IMR-90 (cell line): Measurements from ENCODE around the gene PLA2G4F. TPM values are rescaled to one million over a fixed set of nuclear protein-coding genes. Genes with fewer than 3 reads are reported as not detected.

Experiments used
- ATAC-seq: fragments of 200-7000 bp; cut with Tn5 transposase; 2 replicates; pipeline ENCODE4 v1.9.1; 2020; ENCODE audit warnings: low read depth, mild to moderate bottlenecking, moderate library complexity
- BruUV-seq: library from RNA; stranded (reverse); fragments of 400-500 nt; replicated peaks from 2 replicates; lab custom pipeline; 2021; lab: Mats Ljungman, UMichigan
- CTCF ChIA-PET: fragments of 300-600 bp; formaldehyde crosslinking; extraction: SDS; loops from one replicate; lab custom pipeline; 2021; ENCODE audit warnings: antibody characterized with exemption; lab: Yijun Ruan, JAX
- POLR2A ChIA-PET: fragments of 300-600 bp; sonication (Branson Sonifier 250); formaldehyde crosslinking; loops from one replicate; lab custom pipeline; 2022; ENCODE audit warnings: antibody characterized with exemption; ENCODE audit not compliant: unreplicated experiment; lab: Charles Lee
- DNase-seq: peaks from one replicate; pipeline ENCODE4 v3.0.0; 2013
- H2AFZ ChIP-seq: replicated peaks from 2 replicates; pipeline ENCODE3; 2013; ENCODE audit warnings: low read length, mild to moderate bottlenecking; ENCODE audit not compliant: poor library complexity
- H2AK5ac ChIP-seq: 2 replicates; pipeline ENCODE4 v1.6.1; 2013; ENCODE audit warnings: low read depth, low read length, inconsistent platforms
- H2AK9ac ChIP-seq: replicated peaks from 2 replicates; pipeline ENCODE3; 2013; ENCODE audit warnings: mild to moderate bottlenecking, low read depth, low read length, moderate library complexity; ENCODE audit not compliant: poor library complexity
- H2BK120ac ChIP-seq: 2 replicates; pipeline ENCODE4 v1.6.1; 2013; ENCODE audit warnings: low read depth, low read length, inconsistent platforms
- H2BK15ac ChIP-seq: 3 replicates; pipeline ENCODE4 v1.6.1; 2013; ENCODE audit warnings: low read depth, low read length, inconsistent platforms
- H2BK20ac ChIP-seq: 2 replicates; pipeline ENCODE4 v1.6.1; 2013; ENCODE audit warnings: low read depth, mild to moderate bottlenecking, inconsistent platforms, low read length, moderate library complexity
- H2BK5ac ChIP-seq: 2 replicates; pipeline ENCODE4 v1.6.1; 2013; ENCODE audit warnings: mild to moderate bottlenecking, low read depth, low read length, inconsistent platforms; ENCODE audit not compliant: poor library complexity, severe bottlenecking
- H3K14ac ChIP-seq: replicated peaks from 2 replicates; pipeline ENCODE4 v1.6.1; 2013; ENCODE audit warnings: low read depth, low read length, inconsistent platforms
- H3K18ac ChIP-seq: 2 replicates; pipeline ENCODE4 v1.6.1; 2013; ENCODE audit warnings: low read depth, low read length, control low read depth
- H3K23ac ChIP-seq: 2 replicates; pipeline ENCODE4 v1.6.1; 2013; ENCODE audit warnings: low read depth, low read length, inconsistent platforms
- H3K27ac ChIP-seq: 2 replicates; pipeline ENCODE4 v1.5.1; 2013; ENCODE audit warnings: mild to moderate bottlenecking, control low read depth, low read length; ENCODE audit not compliant: insufficient read depth
- H3K27me3 ChIP-seq: 2 replicates; pipeline ENCODE4 v1.6.1; 2013; ENCODE audit warnings: low read length; ENCODE audit not compliant: control insufficient read depth, insufficient read depth
- H3K36me3 ChIP-seq: 2 replicates; pipeline ENCODE4 v1.6.1; 2013; ENCODE audit warnings: low read length, mixed read lengths; ENCODE audit not compliant: control insufficient read depth, insufficient read depth
- H3K4ac ChIP-seq: 2 replicates; pipeline ENCODE4 v1.6.1; 2013; ENCODE audit warnings: low read depth, low read length, inconsistent platforms
- H3K4me1 ChIP-seq: 2 replicates; pipeline ENCODE4 v1.6.1; 2013; ENCODE audit warnings: low read length, mixed read lengths; ENCODE audit not compliant: control insufficient read depth, insufficient read depth
- H3K4me2 ChIP-seq: 2 replicates; pipeline ENCODE4 v1.6.1; 2013; ENCODE audit warnings: low read depth, mild to moderate bottlenecking, control low read depth, low read length, moderate library complexity
- H3K4me3 ChIP-seq: 2 replicates; pipeline ENCODE4 v1.5.1; 2013; ENCODE audit warnings: low read depth, mild to moderate bottlenecking, control low read depth, low read length, moderate library complexity; ENCODE audit not compliant: insufficient read depth
- H3K56ac ChIP-seq: 2 replicates; pipeline ENCODE4 v1.6.1; 2013; ENCODE audit warnings: low read length, inconsistent platforms; ENCODE audit not compliant: insufficient read depth; ENCODE audit errors: extremely low read depth
- H3K79me1 ChIP-seq, 2 experiments: 2 replicates each; pipeline ENCODE4 v1.6.1; 2013; ENCODE audit warnings: low read length in 2 of 2, inconsistent platforms in 1 of 2, low read depth in 1 of 2
- H3K9ac ChIP-seq: 2 replicates; pipeline ENCODE4 v1.6.1; 2013; ENCODE audit warnings: low read depth, low read length, control low read depth
- H3K9me1 ChIP-seq: 2 replicates; pipeline ENCODE4 v1.6.1; 2013; ENCODE audit warnings: low read length, inconsistent platforms; ENCODE audit not compliant: insufficient read depth
- H3K9me3 ChIP-seq: 2 replicates; pipeline ENCODE4 v1.6.1; 2013; ENCODE audit warnings: low read length; ENCODE audit not compliant: control insufficient read depth, insufficient read depth
- H4K20me1 ChIP-seq: 2 replicates; pipeline ENCODE4 v1.6.1; 2013; ENCODE audit warnings: low read length, inconsistent platforms; ENCODE audit not compliant: insufficient read depth
- H4K5ac ChIP-seq: 2 replicates; pipeline ENCODE4 v1.6.1; 2013; ENCODE audit warnings: mild to moderate bottlenecking, low read depth, low read length, control low read depth
- H4K8ac ChIP-seq, 2 experiments: 2 replicates each; pipeline ENCODE4 v1.6.1; 2013; ENCODE audit warnings: low read depth in 2 of 2, low read length in 2 of 2, control low read depth in 1 of 2, inconsistent platforms in 1 of 2
- H4K91ac ChIP-seq: 2 replicates; pipeline ENCODE4 v1.6.1; 2013; ENCODE audit warnings: low read depth, low read length, inconsistent platforms; ENCODE audit not compliant: insufficient read depth
- CEBPB ChIP-seq: IDR thresholded peaks from 2 replicates; pipeline ENCODE4 v1.6.1; 2012; ENCODE audit warnings: low read depth, low read length, improper control_type of control experiment
- CHD1 ChIP-seq: IDR thresholded peaks from 2 replicates; pipeline ENCODE4 v1.6.1; 2012; ENCODE audit warnings: low read depth, low read length, improper control_type of control experiment
- MAFK ChIP-seq: IDR thresholded peaks from 2 replicates; pipeline ENCODE4 v1.6.1; 2012; ENCODE audit warnings: low read depth, low read length, improper control_type of control experiment
- NFE2L2 ChIP-seq: fragments of 150-350 bp; IDR thresholded peaks from 2 replicates; pipeline ENCODE4 v1.6.1; 2016; ENCODE audit warnings: low read depth, mild to moderate bottlenecking, low read length
- POLR2A ChIP-seq: IDR thresholded peaks from 2 replicates; pipeline ENCODE4 v1.6.1; 2012; ENCODE audit warnings: mild to moderate bottlenecking, low read depth, low read length
- RAD21 ChIP-seq: IDR thresholded peaks from 2 replicates; pipeline ENCODE4 v1.6.1; 2012; ENCODE audit warnings: low read length, improper control_type of control experiment
- USF2 ChIP-seq: fragments of 150-350 bp; IDR thresholded peaks from 2 replicates; pipeline ENCODE4 v1.6.1; 2017; ENCODE audit warnings: mild to moderate bottlenecking, antibody characterized with exemption, low read length, low read depth
- WGBS, 2 experiments: methylation state at CpG; one replicate each; pipeline versions ENCODE4 v1.1.5 to v1.1.7; 2013; ENCODE audit warnings: missing lambda C conversion rate in 2 of 2; ENCODE audit not compliant: insufficient read length in 1 of 2; ENCODE audit errors: extremely low coverage in 2 of 2; 5-methylcytosine and 5-hydroxymethylcytosine counted together
- dilution Hi-C: fragments of 300-500 bp; cut with HindIII; formaldehyde crosslinking; loops from one replicate; pipeline ENCODE4 v1.14.3; 2018; ENCODE audit warnings: low sequenced_read_pairs; ENCODE audit not compliant: unreplicated experiment
- in situ Hi-C: fragments of 300-500 bp; cut with MboI; formaldehyde crosslinking; loops from 3 replicates; pipeline ENCODE4 v1.14.3; 2019; ENCODE audit warnings: low sequenced_read_pairs, inconsistent platforms, mixed read lengths
- intact Hi-C: fragments of 100-400 bp; cut with micrococcal nuclease; formaldehyde crosslinking; loops from 2 replicates; pipeline ENCODE4 v1.10.0; 2022
- polyA plus RNA-seq, 3 experiments: library from polyadenylated mRNA; depleted of rRNA; stranded (reverse); fragments of >200 nt; gene quantifications; 2 replicates each; pipeline ENCODE4 v1.2.3, GENCODE V29; 2012; ENCODE audit warnings: low replicate concordance in 1 of 3
- total RNA-seq: library from RNA; depleted of rRNA; stranded (reverse); fragments of >200 nt; gene quantifications from 2 replicates; pipeline ENCODE4 v1.2.3, GENCODE V29; 2012
- TF ChIP-seq, protein P1 (sequence below): fragments of 150-350 bp; IDR thresholded peaks from 2 replicates; pipeline ENCODE4 v1.6.1; 2016; ENCODE audit warnings: low read depth, mild to moderate bottlenecking, low read length, moderate library complexity, borderline replicate concordance

PLA2G4F gene
- total and polyA plus RNA-seq, 2 of the 4 experiments (the other 2 are of a cell fraction), result not detected

GRCh38 chr15:42201801-42202200, 45.4 kb upstream of the PLA2G4F start:
- in situ Hi-C loops, result no loop called here
- WGBS, 2 experiments, result no CpG with 5 or more reads among the region's 1 CpG

More at GRCh38 chr15:42201801-42202200, 45.4 kb upstream of the PLA2G4F start:
- Histone ChIP-seq H3K9me1 (peaks cover 6% of the 10 kb centered on the region), H4K20me1 (peaks cover 4% of the 10 kb centered on the region; the same call in 1 of the 2 replicates), H3K14ac (no peak overlapping the region), H3K36me3 (peaks cover 17% of the 10 kb centered on the region), H2AK5ac (no peak overlapping the region), H2BK15ac (no peak overlapping the region), H3K9me3 (no peaks in the 10 kb centered on the region), H2AK9ac (no peak overlapping the region), H3K4me2 (no peak overlapping the region), H3K4ac (no peak overlapping the region), H2BK20ac (no peak overlapping the region), H4K91ac (no peak overlapping the region), H3K56ac (no peak overlapping the region), H2AFZ (no peak overlapping the region), H3K4me1 (peaks cover under 1% of the 10 kb centered on the region; the same call in 1 of the 2 replicates), H3K79me1 (peaks cover 42 to 69% of the 10 kb centered on the region in 2 experiments), H3K4me3 (no peak overlapping the region), H2BK120ac (no peak overlapping the region), H4K8ac (no peak overlapping the region), H2BK5ac (no peak overlapping the region), H3K23ac (no peak overlapping the region), H4K5ac (no peak overlapping the region), H3K9ac (no peak overlapping the region), H3K27me3 (no peaks in the 10 kb centered on the region), H3K18ac (no peak overlapping the region), H3K27ac (no peak overlapping the region)
- intact Hi-C loops, result no loop called here
- CTCF ChIA-PET, result no interaction called here
- POLR2A ChIA-PET, result no interaction called here
- ATAC-seq (no peak), DNase-seq (no peak)
- dilution Hi-C loops, result no loop called here
- BruUV-seq, result no TSS peak
- TF ChIP-seq NFE2L2, result no peak
- no peak for TF ChIP-seq USF2
- TF ChIP-seq POLR2A, result no peak
- no peak for TF ChIP-seq CHD1
- TF ChIP-seq CEBPB, result no peak
- TF ChIP-seq, protein P1, sequence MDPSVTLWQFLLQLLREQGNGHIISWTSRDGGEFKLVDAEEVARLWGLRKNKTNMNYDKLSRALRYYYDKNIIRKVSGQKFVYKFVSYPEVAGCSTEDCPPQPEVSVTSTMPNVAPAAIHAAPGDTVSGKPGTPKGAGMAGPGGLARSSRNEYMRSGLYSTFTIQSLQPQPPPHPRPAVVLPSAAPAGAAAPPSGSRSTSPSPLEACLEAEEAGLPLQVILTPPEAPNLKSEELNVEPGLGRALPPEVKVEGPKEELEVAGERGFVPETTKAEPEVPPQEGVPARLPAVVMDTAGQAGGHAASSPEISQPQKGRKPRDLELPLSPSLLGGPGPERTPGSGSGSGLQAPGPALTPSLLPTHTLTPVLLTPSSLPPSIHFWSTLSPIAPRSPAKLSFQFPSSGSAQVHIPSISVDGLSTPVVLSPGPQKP, result no peak
- no peak for TF ChIP-seq MAFK
- TF ChIP-seq RAD21, result no peak
